Spleen (tissue), 7 donors: ENCODE data around the gene HSPB1.

Source experiments
- CTCF ChIP-seq, 11 experiments: fragments of 200-600 bp in 7 of 11; fragments of 450-650 bp in 4 of 11; sonication (generic) in 4 of 11; IDR thresholded peaks in 8 of 11; conservative IDR thresholded peaks in 3 of 11; 1 replicate in 7 of 11; 2 replicates in 4 of 11; pipeline versions ENCODE4 v1.4.0 to v1.8.0; 2016 to 2021; ENCODE audit warnings: antibody characterized with exemption in 11 of 11, inconsistent platforms in 4 of 11, mild to moderate bottlenecking in 1 of 11
- POLR2A ChIP-seq, 3 donors: fragments of 450-650 bp; IDR thresholded peaks; one replicate each; pipeline ENCODE4 v1.5.1; 2017; ENCODE audit warnings: antibody characterized with exemption in 3 of 3, mild to moderate bottlenecking in 1 of 3
- POLR2AphosphoS5 ChIP-seq, 3 donors: sonication (generic); formaldehyde crosslinking; IDR thresholded peaks; one replicate each; pipeline ENCODE4 v1.5.1; 2017; ENCODE audit warnings: antibody characterized with exemption in 3 of 3
- donor health status: DM: no; HTN: no; CAD: no; lungs with moderate emphysema.
- donor health status: DM: no; HTN: no; CAD: no.
- donor health status: DM: no; HTN: no; CAD: no.

GRCh38 chr7:76261329-76261728, 41.1 kb upstream of the HSPB1 start:
- TF ChIP-seq CTCF (IDR thresholded peaks at IDR 0.05 in 8 of 11, conservative IDR thresholded peaks at IDR 0.05 in 3 of 11) = no peak
- no peak for TF ChIP-seq POLR2AphosphoS5 (IDR thresholded peaks at IDR 0.05)
- TF ChIP-seq POLR2A (IDR thresholded peaks at IDR 0.05) = no peak
